Neuron (in vitro differentiated cells): ENCODE measurements around the gene PCSK9.

Experiments
- H2AFZ ChIP-seq: one replicate; pipeline ENCODE4 v1.6.1; 2013; ENCODE audit warnings: low read depth, mild to moderate bottlenecking, inconsistent platforms, low read length, moderate library complexity
- H3K27me3 ChIP-seq: one replicate; pipeline ENCODE4 v1.6.1; 2013; ENCODE audit warnings: low read length; ENCODE audit not compliant: insufficient read depth
- H3K36me3 ChIP-seq: one replicate; pipeline ENCODE4 v1.6.1; 2013; ENCODE audit warnings: low read length; ENCODE audit not compliant: insufficient read depth
- H3K4me1 ChIP-seq: one replicate; pipeline ENCODE4 v1.6.1; 2013; ENCODE audit warnings: low read length; ENCODE audit not compliant: insufficient read depth
- H3K4me3 ChIP-seq: 2 replicates; pipeline ENCODE4 v1.5.1; 2013; ENCODE audit warnings: mild to moderate bottlenecking, low read length, moderate library complexity
- H3K9me3 ChIP-seq: one replicate; pipeline ENCODE4 v1.6.1; 2013; ENCODE audit warnings: low read length

PCSK9 gene

DNA sequence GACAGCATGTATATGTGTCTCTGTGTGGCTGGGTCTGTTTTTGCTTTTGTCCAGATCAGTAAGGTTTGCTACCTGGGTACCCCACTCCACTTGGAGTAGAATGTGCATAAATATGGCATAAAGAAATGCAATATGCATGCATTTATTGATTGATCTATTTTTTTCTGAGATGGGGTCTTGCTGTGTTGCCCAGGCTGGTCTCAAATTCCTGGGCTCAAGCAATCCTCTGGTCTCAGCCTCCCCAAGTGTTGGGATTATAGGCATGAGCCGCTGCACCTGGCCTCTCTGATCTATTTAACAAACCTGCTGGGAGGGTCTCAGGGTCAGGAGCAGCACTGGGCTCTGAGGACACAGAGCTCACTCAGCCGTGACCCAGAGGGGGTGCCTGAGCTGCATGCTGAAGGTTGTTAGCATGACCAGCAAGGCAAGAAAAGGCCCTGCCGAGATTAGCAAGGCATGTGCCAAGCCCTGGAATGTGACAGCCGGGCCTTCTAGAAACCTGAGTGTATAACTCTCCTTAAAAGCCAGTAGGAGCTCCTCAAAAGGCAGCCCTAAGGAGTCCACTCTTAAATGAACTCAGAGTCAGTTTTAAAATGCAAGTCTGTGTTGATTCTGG is 22.5 kb downstream of the PCSK9 start:
- Histone ChIP-seq H3K9me3 (no peaks in the 10 kb centered on the region), H3K4me1 (no peaks in the 10 kb centered on the region), H3K4me3 (no peak overlapping the region), H3K36me3 (peaks cover 5% of the 10 kb centered on the region), H2AFZ (no peak overlapping the region), H3K27me3 (no peaks in the 10 kb centered on the region)

DNA sequence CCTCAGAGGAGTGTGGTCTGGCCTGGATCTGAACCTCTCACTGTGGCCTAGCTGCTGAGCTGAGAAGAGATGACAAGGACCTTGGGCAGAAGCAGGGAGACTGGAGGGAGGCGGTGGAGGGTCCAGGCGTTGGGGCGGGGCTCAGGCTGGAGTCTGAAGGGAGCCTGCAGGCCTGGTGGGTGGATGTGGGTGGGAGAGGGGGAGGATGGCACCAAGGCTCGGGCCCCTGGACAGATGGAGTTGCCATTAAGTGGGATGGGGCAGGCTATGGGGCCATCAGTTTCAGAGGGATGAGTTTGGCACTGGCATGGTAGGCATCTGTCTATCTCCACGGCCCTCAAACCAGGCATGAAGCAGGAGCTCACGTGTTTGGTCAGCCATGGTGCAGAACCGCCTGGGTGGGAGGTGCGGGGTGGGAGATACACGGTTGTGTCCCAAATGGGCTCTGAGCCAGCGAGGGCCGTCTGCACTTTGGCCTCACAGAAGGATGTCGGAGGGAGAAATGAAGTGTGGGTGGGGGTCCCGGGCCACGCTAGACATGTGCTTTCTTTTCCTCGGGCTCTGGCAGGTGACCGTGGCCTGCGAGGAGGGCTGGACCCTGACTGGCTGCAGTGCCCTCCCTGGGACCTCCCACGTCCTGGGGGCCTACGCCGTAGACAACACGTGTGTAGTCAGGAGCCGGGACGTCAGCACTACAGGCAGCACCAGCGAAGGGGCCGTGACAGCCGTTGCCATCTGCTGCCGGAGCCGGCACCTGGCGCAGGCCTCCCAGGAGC is 23.6 kb downstream of the PCSK9 start:
- Histone ChIP-seq H3K36me3 (peaks cover 16% of the 10 kb centered on the region), H2AFZ (no peak overlapping the region), H3K4me3 (no peak overlapping the region), H3K4me1 (no peaks in the 10 kb centered on the region), H3K9me3 (no peaks in the 10 kb centered on the region), H3K27me3 (no peaks in the 10 kb centered on the region)

DNA sequence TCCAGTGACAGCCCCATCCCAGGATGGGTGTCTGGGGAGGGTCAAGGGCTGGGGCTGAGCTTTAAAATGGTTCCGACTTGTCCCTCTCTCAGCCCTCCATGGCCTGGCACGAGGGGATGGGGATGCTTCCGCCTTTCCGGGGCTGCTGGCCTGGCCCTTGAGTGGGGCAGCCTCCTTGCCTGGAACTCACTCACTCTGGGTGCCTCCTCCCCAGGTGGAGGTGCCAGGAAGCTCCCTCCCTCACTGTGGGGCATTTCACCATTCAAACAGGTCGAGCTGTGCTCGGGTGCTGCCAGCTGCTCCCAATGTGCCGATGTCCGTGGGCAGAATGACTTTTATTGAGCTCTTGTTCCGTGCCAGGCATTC is 24.2 kb downstream of the PCSK9 start:
- no peak overlapping the region for H2AFZ ChIP-seq
- H3K36me3 ChIP-seq = peaks cover 21% of the 10 kb centered on the region
- no peaks in the 10 kb centered on the region for H3K27me3 ChIP-seq
- no peaks in the 10 kb centered on the region for H3K4me1 ChIP-seq
- H3K4me3 ChIP-seq = no peak overlapping the region
- no peaks in the 10 kb centered on the region for H3K9me3 ChIP-seq

DNA sequence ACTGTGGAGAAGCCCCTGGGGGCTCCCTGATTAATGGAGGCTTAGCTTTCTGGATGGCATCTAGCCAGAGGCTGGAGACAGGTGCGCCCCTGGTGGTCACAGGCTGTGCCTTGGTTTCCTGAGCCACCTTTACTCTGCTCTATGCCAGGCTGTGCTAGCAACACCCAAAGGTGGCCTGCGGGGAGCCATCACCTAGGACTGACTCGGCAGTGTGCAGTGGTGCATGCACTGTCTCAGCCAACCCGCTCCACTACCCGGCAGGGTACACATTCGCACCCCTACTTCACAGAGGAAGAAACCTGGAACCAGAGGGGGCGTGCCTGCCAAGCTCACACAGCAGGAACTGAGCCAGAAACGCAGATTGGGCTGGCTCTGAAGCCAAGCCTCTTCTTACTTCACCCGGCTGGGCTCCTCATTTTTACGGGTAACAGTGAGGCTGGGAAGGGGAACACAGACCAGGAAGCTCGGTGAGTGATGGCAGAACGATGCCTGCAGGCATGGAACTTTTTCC is 24.8 kb downstream of the PCSK9 start:
- no peak overlapping the region for H3K4me3 ChIP-seq
- no peaks in the 10 kb centered on the region for H3K4me1 ChIP-seq
- H3K27me3 ChIP-seq = no peaks in the 10 kb centered on the region
- H3K36me3 ChIP-seq = peaks cover 26% of the 10 kb centered on the region
- no peaks in the 10 kb centered on the region for H3K9me3 ChIP-seq
- H2AFZ ChIP-seq = no peak overlapping the region

DNA sequence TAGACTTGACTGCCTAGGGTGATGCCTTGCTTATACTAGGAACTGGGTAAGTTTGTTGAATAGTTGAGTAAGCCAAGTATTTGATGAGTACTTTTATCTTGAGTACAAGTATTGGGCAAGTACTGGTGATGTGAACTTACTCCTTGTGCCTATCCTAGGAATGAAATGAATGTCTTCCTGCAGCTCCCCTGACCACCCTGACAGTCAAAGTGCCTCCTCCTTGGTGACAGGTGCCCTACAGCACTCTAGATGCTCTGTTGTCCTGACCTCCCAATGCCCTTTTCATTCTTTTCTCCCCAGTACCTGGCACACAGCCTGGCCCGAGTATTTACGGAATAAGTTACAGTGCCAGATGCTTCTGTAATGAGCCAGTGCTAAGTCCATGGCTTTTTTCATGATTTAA is 25.5 kb downstream of the PCSK9 start:
- Histone ChIP-seq H3K9me3 (no peaks in the 10 kb centered on the region), H3K27me3 (no peaks in the 10 kb centered on the region), H3K36me3 (peaks cover 33% of the 10 kb centered on the region), H3K4me3 (no peak overlapping the region), H3K4me1 (no peaks in the 10 kb centered on the region), H2AFZ (no peak overlapping the region)

DNA sequence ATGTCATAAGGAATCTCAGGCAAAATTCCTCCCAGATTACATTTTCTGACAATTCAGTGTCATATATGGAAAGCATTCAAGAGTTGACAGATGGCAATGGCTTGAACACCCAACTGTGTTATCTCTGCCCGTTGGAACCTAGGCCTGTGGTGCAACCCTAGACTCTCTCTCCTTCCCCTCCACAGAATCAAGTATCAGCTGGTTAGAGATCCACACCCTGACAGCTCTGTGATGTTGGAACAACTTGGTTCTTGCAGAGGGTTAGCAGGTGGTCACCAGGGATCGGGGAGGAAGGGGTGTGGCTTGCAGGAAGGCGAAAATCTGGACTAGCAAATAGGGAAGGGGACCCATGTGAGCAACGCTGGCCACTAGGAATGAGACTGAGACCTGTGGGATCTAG is 26.3 kb downstream of the PCSK9 start:
- Histone ChIP-seq H3K9me3 (no peaks in the 10 kb centered on the region), H3K4me1 (no peaks in the 10 kb centered on the region), H3K4me3 (no peak overlapping the region), H3K36me3 (peaks cover 41% of the 10 kb centered on the region), H3K27me3 (no peaks in the 10 kb centered on the region), H2AFZ (no peak overlapping the region)

DNA sequence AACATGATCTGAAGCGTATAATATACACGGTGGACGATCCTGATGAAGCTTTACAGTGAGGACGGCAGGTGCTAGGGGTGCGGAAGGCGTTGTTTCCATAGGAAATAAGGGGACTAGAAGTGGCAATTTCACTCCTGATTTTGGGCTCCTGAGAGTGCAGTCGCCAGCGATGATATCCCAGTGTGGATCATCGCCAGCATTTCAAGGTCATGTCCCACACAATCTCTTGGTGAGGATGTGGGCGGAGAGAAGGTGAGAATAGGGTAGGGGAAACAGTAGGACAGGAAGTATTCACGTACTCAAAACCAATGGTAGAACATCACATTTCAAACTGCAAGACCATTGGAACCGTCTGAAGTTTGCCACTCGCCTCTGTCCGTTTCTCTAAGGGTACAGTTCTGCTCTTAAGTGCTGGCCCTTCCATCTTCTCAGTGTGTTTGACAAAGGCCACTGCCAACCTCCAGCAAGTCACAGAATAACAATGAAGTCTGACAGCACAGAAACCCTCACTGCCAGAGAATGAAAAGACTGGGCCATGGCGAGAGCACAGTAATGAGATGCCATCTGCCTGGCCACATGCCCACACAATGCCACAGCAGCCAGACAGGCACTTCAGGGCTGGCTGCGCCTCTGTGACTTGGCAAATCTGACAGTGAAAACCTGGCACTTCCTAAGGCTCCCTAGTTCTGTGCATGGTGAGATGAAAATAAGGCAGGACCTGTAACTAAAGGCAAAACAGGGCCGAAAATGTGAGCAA is 27.9 kb downstream of the PCSK9 start:
- no peaks in the 10 kb centered on the region for H3K27me3 ChIP-seq
- H3K4me3 ChIP-seq = no peak overlapping the region
- no peaks in the 10 kb centered on the region for H3K4me1 ChIP-seq
- H3K36me3 ChIP-seq = peaks cover 52% of the 10 kb centered on the region
- H3K9me3 ChIP-seq = no peaks in the 10 kb centered on the region
- no peak overlapping the region for H2AFZ ChIP-seq

DNA sequence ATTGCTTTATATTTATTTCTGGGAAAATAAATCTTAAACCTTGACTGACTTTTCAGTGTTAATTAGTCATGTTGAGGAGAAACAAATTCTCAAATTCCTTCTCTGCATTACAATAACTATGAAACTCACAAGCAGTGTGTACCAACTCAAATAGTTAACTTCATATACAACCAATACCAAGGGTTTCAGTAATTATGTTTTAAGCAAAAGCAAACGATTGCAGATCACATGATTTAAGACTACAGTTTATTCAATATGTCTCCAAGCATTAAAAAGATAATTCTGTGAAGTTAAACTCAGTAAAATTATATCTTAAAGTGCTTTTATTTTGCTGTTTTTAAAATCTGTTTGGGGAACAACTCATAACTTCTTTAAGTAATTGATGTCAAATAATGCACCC is 28.6 kb downstream of the PCSK9 start:
- no peaks in the 10 kb centered on the region for H3K4me1 ChIP-seq
- H3K9me3 ChIP-seq = no peaks in the 10 kb centered on the region
- no peak overlapping the region for H2AFZ ChIP-seq
- H3K4me3 ChIP-seq = no peak overlapping the region
- no peaks in the 10 kb centered on the region for H3K27me3 ChIP-seq
- H3K36me3 ChIP-seq = peaks cover 60% of the 10 kb centered on the region

DNA sequence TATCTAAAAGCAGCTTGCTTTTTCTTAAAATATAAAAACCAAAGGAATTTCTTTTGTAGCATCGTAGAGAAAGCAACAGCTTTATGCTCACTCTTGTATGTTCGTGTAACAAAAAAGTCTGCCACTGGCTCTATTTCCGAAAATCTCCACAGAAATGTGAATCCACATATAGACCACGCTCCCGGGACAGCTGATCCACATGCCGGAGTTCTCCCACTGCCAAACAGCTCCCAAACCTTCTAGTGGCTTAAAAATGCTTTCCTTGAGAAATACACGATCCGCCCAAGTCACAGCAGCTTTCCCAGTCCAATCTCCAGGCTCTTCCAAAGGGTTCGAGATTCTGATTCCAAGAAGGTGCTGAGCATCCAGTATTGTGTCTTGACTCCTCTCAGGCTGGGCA is 29.3 kb downstream of the PCSK9 start:
- Histone ChIP-seq H3K27me3 (no peaks in the 10 kb centered on the region), H2AFZ (no peak overlapping the region), H3K9me3 (no peaks in the 10 kb centered on the region), H3K4me3 (no peak overlapping the region), H3K4me1 (no peaks in the 10 kb centered on the region), H3K36me3 (peaks cover 67% of the 10 kb centered on the region)

DNA sequence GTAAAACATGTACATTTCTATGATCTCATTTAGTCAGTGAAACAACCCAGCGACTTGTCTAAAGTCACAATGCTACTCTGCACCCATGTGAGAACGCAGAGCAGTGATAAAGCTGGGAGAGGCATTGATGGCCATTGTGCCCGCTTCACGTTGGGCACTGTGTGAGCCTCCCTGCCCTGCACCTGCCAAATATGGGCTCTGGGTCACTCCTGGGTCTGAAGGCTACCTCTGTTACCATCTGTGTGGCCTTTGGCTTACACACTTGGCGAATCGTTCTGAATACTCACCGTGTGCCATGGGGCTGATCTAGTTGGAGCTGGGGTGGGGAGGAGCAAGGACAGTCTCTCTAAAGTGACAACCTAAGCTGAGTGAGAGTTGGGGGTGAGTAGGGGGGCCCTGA is 29.9 kb downstream of the PCSK9 start:
- H3K4me1 ChIP-seq = no peaks in the 10 kb centered on the region
- H2AFZ ChIP-seq = no peak overlapping the region
- H3K36me3 ChIP-seq = peaks cover 73% of the 10 kb centered on the region
- H3K27me3 ChIP-seq = no peaks in the 10 kb centered on the region
- no peak overlapping the region for H3K4me3 ChIP-seq
- no peaks in the 10 kb centered on the region for H3K9me3 ChIP-seq

DNA sequence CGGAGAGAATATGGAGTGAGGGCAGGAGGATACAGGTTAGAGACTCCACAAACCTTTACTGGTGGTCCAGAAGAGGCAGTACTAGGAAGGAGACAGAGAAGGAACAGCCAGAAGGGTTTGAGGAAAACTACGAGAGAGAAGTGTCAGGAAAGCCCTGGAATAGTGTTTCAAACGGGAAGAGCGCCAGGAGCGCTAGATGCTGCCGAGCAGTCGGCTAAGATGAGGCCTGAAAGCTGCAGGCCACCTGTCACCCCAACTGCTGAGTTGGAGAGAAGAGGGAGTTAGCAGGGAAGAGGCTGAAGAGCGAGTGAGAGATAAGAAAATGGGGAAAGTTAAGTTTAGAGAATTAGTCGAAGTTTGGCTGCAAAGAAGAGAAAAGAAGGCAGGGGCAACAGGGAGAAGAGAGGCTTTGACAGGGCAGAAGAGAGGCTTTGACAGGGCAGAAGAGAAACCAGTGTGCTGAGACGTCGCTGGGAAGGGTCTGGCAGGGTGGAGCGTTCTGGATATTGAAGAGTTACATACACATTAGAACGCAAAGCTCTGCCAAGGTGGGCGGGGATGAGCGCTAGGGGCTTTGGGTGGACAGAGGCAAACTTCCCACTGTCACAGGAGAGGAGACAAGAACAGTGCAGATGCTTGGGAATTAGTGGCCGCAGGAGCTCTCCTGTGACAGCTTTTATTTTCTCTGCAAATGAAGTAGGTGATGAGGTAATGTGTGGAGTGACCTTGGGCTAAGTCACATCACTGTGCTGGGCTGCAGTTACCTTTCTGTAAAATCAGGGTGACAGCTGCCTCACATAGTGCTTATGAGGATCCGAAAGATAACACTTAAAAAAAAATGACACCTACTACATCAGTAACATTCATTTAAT is 31.2 kb downstream of the PCSK9 start:
- Histone ChIP-seq H3K36me3 (peaks cover 85% of the 10 kb centered on the region), H3K27me3 (no peaks in the 10 kb centered on the region), H3K4me3 (no peak overlapping the region), H3K4me1 (no peaks in the 10 kb centered on the region), H3K9me3 (no peaks in the 10 kb centered on the region), H2AFZ (no peak overlapping the region)

DNA sequence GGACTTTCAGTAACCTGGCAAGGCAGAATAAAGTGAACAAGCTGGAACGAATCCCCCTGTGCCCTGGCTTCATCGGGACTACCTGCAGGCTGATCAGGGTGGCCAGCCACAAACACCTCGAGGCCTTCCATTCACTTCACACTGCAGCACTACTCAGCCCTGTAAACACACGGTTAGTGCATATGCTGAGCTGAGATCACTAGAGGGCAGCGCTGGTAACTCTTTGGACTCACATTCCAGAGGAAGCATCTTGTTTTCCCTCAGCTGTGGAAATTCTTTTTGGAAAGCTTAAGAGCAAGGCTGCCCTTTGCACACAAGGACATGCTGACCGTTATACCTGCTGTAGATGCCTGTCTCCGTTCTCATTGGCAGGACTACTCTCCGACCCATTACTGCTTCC is 32.1 kb downstream of the PCSK9 start:
- H3K9me3 ChIP-seq = no peaks in the 10 kb centered on the region
- H3K4me3 ChIP-seq = no peak overlapping the region
- H3K4me1 ChIP-seq = no peaks in the 10 kb centered on the region
- H2AFZ ChIP-seq = no peak overlapping the region
- H3K27me3 ChIP-seq = no peaks in the 10 kb centered on the region
- peaks cover 92% of the 10 kb centered on the region for H3K36me3 ChIP-seq
